Rectal smooth muscle tissue (tissue), 1 donor: ENCODE data around the gene ZFHX2.
"Not testable (repeated sequence)": the region's sequence is repeated elsewhere in the genome, so short reads cannot be mapped to it uniquely, and the experiment has no call there.

Experiments used
- H3K27ac ChIP-seq: one replicate; pipeline ENCODE4 v1.7.0; 2013; ENCODE audit warnings: low read depth, low read length, inconsistent platforms
- H3K27me3 ChIP-seq: one replicate; pipeline ENCODE4 v1.7.0; 2013; ENCODE audit warnings: low read length; ENCODE audit not compliant: control insufficient read depth, insufficient read depth
- H3K36me3 ChIP-seq: one replicate; pipeline ENCODE4 v1.7.0; 2013; ENCODE audit warnings: low read length; ENCODE audit not compliant: control insufficient read depth, insufficient read depth
- H3K4me1 ChIP-seq: one replicate; pipeline ENCODE4 v1.7.0; 2013; ENCODE audit warnings: low read length; ENCODE audit not compliant: control insufficient read depth, insufficient read depth
- H3K4me3 ChIP-seq: one replicate; pipeline ENCODE4 v1.7.0; 2013; ENCODE audit warnings: low read length
- H3K9ac ChIP-seq: one replicate; pipeline ENCODE4 v1.7.0; 2013; ENCODE audit warnings: low read length

ZFHX2 gene

DNA sequence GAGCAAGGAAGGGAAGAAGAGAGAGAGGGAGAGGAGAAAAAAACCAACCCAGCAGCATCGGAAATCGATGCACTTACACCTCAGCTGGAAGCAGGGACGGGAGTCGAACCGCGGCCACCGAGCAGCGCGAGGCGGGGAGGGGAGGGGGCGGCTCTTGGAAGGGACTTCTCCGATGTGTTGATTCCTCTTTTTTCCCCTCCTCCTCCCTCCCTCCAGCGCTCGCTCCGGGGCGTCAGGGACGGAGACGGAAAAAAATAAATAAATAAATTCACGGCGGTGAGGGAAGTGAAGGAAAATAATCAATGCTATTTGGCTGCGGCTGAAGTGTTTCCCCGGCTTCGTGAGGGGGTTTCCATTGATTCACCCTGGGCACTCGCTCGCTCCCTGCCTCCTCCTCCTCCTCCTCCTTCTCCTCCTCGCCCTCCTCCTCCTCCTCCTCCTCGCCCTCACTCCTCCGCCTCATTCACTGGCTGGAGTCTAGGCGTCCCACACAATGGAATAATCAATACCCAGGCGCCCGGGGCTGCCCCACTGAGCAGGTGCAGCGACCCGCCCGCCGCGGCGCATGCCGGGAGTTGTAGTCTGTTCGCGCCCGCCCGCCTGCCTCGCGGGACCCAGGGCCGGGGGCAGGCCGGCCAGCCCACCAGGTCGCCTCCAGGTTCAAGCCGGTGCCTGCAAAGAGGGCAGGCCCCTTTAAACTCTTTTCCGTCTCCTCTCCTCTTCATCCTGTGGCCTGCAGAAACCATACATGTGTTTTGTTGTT is at the start of gene ZFHX2:
ZFHX2 (minus strand) TSS at position 500 of the 763 bp plus-strand sequence. CDS start 16,440 bp downstream, outside the sequence.
- Histone ChIP-seq H3K9ac (no peak within 1 kb of the TSS), H3K27me3 (no peaks in the 10 kb centered on the region), H3K4me3 (peak within 1 kb of the TSS; percentile 79), H3K4me1 (peaks cover 2% of the 10 kb centered on the region), H3K36me3 (no peaks in the 10 kb centered on the region), H3K27ac (no peak within 1 kb of the TSS)

DNA sequence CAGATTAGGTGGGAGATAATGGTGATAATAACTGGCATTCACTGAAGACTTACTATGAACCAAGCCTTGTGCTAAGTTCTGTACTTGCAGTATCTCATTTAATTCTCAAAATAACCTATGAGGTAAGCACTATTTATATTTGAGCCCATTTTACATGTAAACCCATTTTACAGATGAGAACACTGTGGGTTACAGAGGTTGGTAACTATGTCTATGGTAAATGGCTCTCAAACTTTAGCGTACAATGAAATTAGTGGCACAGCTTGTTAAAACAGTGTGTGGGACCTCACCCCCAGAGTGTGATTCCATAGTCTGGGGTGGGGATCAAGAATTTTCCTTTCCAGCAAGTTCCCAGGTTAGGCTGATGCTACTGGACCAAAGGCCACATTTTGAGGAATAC is 49.2 kb upstream of the ZFHX2 start:
- no peaks in the 10 kb centered on the region for H3K36me3 ChIP-seq
- H3K27me3 ChIP-seq, result no peaks in the 10 kb centered on the region

DNA sequence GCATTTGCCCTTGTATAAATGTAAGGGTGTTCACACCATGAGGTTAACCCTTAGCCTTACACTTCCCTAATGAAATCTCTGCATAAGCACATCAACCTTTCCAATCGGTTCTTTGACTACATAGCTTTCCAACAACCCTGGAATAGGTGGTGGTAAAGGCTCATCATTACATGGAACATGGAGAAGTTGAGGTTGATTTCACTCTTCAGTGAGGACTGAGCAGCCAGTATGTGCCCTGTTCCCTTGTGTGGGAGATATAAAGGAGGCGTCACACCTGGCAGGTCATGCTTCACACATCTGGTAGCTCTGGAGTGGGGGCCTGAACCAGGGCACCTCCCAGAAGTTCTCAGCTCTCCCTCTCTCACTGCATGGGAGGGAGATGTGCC is 48.8 kb upstream of the ZFHX2 start:
- no peak overlapping the region for H3K9ac ChIP-seq
- no peaks in the 10 kb centered on the region for H3K4me1 ChIP-seq
- H3K36me3 ChIP-seq, result no peaks in the 10 kb centered on the region
- H3K4me3 ChIP-seq, result no peak overlapping the region
- no peaks in the 10 kb centered on the region for H3K27me3 ChIP-seq
- H3K27ac ChIP-seq, result no peak overlapping the region

More for the DNA sequence above, 49.2 kb upstream of the ZFHX2 start:
- Histone ChIP-seq H3K9ac (no peak overlapping the region), H3K27ac (no peak overlapping the region), H3K4me3 (no peak overlapping the region), H3K4me1 (no peaks in the 10 kb centered on the region)

DNA sequence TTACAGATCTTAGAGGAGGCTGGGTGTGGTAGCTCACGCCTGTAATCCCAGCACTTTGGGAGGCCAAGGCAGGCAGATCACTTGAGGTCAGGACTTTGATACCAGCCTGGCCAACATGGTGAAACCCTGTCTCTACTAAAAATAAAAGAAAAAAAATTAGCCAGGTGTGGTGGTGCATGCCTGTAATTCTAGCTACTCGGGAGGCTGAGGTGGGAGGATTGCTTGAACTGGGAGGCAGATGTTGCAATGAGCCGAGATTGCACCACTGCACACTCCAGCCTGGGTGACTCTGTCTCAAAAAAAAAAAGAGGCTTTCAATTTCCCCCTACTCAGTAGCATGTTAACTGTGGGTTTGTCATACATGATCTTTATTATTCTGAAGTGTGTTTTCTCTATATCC is 42.6 kb upstream of the ZFHX2 start:
- not testable (repeated sequence) for H3K4me1 ChIP-seq, H3K27me3 ChIP-seq, H3K36me3 ChIP-seq, H3K4me3 ChIP-seq, H3K27ac ChIP-seq, H3K9ac ChIP-seq

DNA sequence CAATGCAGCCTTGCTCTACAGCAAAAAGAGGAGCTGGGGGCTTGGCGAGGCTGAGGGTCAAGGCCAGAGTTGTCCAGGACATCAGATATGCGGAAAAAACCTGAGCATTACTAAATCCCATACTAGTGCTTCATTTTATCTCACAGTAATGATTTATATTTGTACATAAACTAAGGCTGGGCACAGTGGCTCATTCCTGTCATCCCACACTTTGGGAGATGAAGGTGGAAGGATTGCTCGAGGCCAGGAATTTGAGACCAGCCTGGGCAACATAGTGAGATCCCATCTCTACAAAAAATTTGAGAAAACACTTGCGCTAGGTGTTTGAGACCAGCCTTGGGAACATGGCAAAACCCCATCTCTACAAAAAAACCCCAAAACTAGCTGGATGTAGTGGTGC is 38.6 kb upstream of the ZFHX2 start:
- no peaks in the 10 kb centered on the region for H3K27me3 ChIP-seq
- H3K9ac ChIP-seq, result no peak overlapping the region
- H3K36me3 ChIP-seq, result no peaks in the 10 kb centered on the region
- H3K27ac ChIP-seq, result no peak overlapping the region
- H3K4me1 ChIP-seq, result no peaks in the 10 kb centered on the region
- H3K4me3 ChIP-seq, result no peak overlapping the region

DNA sequence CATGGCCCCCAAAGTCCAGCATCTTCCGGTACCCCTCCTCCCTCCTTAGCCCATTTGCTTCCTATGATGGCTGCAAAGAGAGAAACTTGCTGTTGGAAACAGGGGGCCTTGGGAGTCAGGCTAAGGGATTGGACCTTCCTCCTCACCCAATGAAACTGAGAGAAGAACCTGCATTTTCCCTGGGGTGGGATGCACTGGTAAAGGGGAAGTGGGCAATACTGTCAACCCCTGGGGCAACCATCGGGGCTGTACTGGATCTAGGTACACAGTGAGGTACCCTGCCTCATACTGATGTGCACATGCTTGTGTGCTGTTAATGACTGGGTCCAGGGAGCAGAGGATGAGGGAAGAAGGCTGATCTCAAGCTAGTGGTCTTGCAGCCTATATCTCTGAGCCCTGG is 38.0 kb upstream of the ZFHX2 start:
- H3K27ac ChIP-seq, result no peak overlapping the region

DNA sequence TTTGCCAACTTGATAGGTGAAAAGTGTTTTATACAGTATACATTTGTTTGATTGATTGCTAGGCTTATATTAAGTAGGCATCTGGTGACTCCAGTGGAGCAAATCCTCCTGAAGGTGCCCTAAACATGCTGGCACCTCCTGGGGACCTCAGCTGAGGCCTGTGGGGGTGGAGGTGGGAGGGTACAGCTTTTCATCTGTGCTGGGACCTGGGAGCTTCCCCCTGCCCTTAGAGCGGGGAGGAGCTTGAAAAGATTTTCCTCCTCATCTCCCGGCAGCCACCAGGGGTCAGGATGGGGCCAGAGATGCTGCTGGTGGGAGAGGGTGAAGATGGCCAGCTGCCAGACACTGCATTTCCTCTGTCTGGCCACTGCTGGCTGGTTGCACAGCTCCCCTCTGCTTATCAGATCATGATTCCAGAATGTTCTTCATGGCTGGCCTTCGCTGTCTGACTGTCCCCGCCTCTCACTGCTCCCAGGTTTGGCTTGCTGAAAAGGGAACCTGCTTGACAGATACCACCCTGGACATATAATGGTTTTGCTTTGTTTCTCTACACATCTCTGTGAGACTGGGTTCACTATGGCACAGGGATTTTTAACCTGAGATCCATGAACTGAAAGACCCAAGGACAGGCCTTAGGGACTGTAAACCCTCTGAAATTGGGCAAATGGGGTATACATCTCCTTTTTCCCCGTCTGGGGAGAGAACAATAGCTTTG is 37.5 kb upstream of the ZFHX2 start:
- Histone ChIP-seq H3K4me1 (no peaks in the 10 kb centered on the region), H3K27me3 (no peaks in the 10 kb centered on the region), H3K27ac (no peak overlapping the region), H3K36me3 (no peaks in the 10 kb centered on the region), H3K4me3 (no peak overlapping the region), H3K9ac (no peak overlapping the region)

More for the DNA sequence above, 38.0 kb upstream of the ZFHX2 start:
- H3K4me3 ChIP-seq, result no peak overlapping the region
- no peaks in the 10 kb centered on the region for H3K4me1 ChIP-seq
- no peak overlapping the region for H3K9ac ChIP-seq
- H3K36me3 ChIP-seq, result no peaks in the 10 kb centered on the region
- H3K27me3 ChIP-seq, result no peaks in the 10 kb centered on the region

DNA sequence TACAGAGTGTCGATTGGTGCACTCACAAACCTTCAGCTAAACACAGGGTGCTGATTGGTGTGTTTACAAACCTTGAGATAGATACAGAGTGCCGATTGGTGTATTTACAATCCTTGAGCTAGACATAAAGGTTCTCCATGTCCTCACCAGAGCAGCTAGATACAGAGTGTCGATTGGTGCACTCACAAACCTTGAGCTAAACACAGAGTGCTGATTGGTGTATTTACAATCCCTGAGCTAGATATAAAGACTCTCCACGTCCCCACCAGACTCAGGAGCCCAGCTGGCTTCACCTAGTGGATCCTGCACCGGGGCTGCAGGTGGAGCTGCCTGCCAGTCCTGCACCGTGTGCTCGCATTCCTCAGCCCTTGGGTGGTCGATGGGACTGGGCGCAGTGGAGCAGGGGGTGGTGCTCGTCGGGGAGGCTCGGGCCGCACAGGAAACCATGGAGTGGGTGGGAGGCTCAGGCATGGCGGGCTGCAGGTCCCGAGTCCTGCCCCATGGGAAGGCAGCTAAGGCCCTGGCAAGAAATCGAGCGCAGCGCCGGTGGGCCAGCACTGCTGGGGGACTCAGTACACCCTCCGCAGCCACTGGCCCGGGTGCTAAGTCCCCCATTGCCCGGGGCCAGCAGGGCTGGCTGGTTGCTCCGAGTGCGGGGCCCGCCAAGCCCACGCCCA is 33.1 kb upstream of the ZFHX2 start:
- not testable (repeated sequence) for H3K9ac ChIP-seq, H3K4me3 ChIP-seq, H3K27me3 ChIP-seq, H3K27ac ChIP-seq, H3K36me3 ChIP-seq, H3K4me1 ChIP-seq

DNA sequence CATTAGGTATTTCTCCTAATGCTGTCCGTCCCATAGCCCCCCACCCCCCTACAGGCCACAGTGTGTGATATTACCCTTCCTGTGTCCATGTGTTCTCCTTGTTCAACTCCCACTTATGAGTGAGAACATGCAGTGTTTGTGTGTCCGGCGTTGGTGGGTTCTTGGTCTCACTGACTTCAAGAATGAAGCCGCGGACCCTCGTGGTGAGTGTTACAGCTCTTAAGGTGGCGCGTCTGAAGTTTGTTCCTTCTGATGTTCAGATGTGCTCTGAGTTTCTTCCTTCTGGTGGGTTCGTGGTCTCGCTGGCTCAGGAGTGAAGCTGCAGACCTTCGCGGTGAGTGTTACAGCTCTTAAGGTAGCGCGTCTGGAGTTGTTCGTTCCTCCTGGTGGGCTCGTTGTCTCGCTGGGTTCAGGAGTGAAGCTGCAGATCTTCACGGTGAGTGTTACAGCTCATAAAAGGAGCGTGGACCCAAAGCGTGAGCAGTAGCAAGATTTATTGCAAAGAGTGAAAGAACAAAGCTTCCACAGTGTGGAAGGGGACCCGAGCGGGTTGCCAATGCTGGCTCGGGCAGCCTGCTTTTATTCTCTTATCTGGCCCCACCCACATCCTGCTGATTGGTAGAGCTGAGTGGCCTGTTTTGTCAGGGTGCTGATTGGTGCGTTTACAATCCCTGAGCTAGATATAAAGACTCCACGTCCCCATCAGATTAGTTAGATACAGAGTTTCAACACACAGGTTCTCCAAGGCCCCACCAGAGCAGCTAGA is 32.4 kb upstream of the ZFHX2 start:
- not testable (repeated sequence) for H3K27me3 ChIP-seq, H3K9ac ChIP-seq, H3K4me1 ChIP-seq, H3K4me3 ChIP-seq, H3K36me3 ChIP-seq, H3K27ac ChIP-seq

DNA sequence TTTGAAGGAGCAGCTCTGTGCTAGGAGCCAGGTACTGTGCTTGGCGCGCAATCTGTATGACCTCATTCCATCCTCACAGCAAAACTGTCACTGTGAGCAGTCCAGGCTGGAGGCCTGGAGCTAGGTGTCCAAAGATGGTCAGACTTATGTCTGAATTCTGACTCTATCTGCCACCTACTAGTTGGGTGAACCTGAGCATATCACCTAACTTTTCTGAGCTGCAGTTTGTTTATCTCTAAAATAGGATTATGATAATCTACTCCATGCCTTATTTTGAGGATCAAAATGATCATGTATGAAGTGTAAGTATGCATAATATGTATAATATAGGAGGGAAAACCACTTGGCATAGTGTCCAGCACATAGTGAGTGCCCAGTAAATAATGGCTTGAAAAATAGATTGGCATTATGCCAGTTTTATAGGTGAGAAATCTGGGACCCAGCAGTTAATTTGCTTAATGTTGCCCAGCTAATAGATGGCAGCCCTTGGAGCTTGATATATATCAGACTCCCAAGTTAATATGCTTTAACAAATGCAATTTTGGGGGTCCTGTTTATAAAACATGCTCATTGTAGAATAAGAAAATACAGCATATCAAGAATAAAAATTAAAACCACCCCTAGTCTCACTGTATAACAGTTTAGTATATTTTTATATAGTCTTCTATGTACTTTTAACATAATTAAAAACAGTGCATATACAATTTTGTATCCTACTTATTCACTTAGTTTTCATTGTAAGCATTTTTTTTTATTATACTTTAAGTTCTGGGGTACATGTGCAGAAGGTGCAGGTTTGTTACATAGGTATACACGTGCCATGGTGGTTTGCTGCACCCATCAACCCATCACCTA is 31.6 kb upstream of the ZFHX2 start:
- Histone ChIP-seq H3K4me1 (no peaks in the 10 kb centered on the region), H3K27me3 (peaks cover 2% of the 10 kb centered on the region), H3K4me3 (no peak overlapping the region), H3K9ac (no peak overlapping the region), H3K27ac (no peak overlapping the region), H3K36me3 (no peaks in the 10 kb centered on the region)

DNA sequence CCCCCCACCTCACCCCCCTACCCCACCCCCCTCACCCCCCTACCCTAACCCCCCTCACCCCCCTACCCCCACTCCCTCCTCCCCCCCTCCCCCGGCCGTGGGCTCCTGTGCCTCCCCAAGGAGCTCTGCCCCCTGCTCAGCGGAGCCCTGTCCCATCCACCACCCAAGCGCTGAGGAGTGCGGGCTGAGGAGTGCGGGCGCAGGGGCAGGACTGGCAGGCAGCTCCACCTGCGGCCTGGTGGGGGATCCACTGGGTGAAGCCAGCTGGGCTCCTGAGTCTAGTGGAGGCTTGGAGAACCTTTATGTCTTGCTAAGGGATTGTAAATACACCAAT is 29.4 kb upstream of the ZFHX2 start:
- Histone ChIP-seq H3K27ac (no peak overlapping the region), H3K27me3 (peaks cover 19% of the 10 kb centered on the region), H3K4me3 (no peak overlapping the region), H3K36me3 (no peaks in the 10 kb centered on the region), H3K9ac (no peak overlapping the region), H3K4me1 (no peaks in the 10 kb centered on the region)
